ENCODE measurements around the gene RARS1.

The RARS1 gene

DNA sequence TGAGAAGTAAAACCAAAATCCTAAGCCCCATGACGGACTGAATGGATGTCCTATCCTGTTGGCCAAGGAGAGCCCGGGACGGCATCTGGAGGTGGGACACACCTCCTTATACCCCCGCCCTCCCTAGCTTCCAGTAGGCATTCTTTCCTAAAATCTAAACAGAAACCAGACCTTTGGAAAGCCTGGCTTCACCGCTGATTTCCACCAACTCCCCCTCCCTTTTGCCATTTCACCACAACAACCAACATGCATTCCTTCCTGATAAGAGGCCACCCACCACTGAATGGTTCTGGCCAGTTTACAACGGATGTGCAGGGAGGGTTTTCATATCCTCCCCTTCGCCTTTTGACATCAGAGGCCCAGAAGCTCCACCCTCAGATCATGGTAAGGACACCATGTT is 9.2 kb upstream of the RARS1 start:
- TF ChIP-seq, protein P1, sequence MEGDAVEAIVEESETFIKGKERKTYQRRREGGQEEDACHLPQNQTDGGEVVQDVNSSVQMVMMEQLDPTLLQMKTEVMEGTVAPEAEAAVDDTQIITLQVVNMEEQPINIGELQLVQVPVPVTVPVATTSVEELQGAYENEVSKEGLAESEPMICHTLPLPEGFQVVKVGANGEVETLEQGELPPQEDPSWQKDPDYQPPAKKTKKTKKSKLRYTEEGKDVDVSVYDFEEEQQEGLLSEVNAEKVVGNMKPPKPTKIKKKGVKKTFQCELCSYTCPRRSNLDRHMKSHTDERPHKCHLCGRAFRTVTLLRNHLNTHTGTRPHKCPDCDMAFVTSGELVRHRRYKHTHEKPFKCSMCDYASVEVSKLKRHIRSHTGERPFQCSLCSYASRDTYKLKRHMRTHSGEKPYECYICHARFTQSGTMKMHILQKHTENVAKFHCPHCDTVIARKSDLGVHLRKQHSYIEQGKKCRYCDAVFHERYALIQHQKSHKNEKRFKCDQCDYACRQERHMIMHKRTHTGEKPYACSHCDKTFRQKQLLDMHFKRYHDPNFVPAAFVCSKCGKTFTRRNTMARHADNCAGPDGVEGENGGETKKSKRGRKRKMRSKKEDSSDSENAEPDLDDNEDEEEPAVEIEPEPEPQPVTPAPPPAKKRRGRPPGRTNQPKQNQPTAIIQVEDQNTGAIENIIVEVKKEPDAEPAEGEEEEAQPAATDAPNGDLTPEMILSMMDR (IDR thresholded peaks at IDR 0.05; ENCODE audit: low read depth, low read length, missing control alignments): no peak
- DNase-seq (ENCODE audit: low read depth): no peak
- no peak overlapping the region for H3K4me3 ChIP-seq (ENCODE audit: low read depth, low read length)

DNA sequence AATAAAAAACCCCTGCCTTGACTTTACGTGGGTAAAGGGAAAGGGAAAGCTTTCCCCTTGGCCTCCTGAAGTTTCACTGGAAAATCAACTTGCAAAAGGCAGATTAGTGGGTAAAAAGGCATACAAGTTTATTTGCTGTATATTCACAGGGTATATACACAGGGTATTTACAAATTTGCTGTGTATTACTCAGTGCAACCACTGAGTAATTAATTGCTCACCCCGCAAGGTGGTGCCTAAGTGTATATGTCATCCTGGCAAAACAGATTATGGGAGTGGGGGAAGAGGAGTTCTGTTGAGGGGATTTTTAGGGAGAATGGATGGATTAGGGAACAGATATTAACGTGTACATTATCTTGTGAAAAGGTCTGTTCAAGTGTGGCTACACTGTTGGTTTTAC is 7.1 kb upstream of the RARS1 start:
- TF ChIP-seq, protein P1 (IDR thresholded peaks at IDR 0.05; ENCODE audit: low read depth, low read length, missing control alignments): no peak
- DNase-seq (ENCODE audit: low read depth): no peak
- H3K4me3 ChIP-seq (ENCODE audit: low read depth, low read length): no peak overlapping the region

- H3K4me3 ChIP-seq (ENCODE audit: low read depth, low read length): no peak overlapping the region
- TF ChIP-seq, protein P1 (IDR thresholded peaks at IDR 0.05; ENCODE audit: low read depth, low read length, missing control alignments): no peak
- no peak for DNase-seq (ENCODE audit: low read depth)
Measured at GRCh38 chr5:168480601-168481000, 5.7 kb upstream of the RARS1 start.

- TF ChIP-seq, protein P1 (IDR thresholded peaks at IDR 0.05; ENCODE audit: low read depth, low read length, missing control alignments): no peak
- peak; percentile 89 for DNase-seq (ENCODE audit: low read depth)
- no peak overlapping the region for H3K4me3 ChIP-seq (ENCODE audit: low read depth, low read length)
Measured at GRCh38 chr5:168481330-168481788, 4.9 kb upstream of the RARS1 start.

GRCh38 chr5:168482361-168482760 is 3.9 kb upstream of the RARS1 start:
- TF ChIP-seq, protein P1 (IDR thresholded peaks at IDR 0.05; ENCODE audit: low read depth, low read length, missing control alignments): no peak
- no peak for DNase-seq (ENCODE audit: low read depth)
- no peak overlapping the region for H3K4me3 ChIP-seq (ENCODE audit: low read depth, low read length)

DNA sequence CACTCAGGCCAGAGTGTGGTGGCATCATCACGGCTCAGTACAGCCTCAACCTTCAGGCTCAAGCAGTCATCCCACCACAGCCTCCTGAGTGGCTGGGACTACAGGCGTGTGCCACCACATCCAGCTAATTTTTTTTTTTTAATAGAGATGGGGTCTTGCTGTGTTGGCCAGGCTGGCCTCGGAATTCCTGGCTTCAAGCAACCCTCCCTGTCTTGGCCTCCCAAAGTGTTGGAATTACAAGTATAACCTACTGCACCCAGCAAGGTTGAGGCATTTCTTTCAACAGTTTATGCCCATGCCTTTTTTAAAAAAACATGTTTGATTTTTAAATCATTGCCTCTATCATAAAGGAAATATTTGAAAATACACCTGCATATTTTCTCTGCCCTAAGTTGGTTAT is 2.8 kb downstream of the RARS1 start:
- no peak for DNase-seq (ENCODE audit: low read depth)
- TF ChIP-seq, protein P1 (IDR thresholded peaks at IDR 0.05; ENCODE audit: low read depth, low read length, missing control alignments): no peak
- H3K4me3 ChIP-seq (ENCODE audit: low read depth, low read length): no peak overlapping the region

DNA sequence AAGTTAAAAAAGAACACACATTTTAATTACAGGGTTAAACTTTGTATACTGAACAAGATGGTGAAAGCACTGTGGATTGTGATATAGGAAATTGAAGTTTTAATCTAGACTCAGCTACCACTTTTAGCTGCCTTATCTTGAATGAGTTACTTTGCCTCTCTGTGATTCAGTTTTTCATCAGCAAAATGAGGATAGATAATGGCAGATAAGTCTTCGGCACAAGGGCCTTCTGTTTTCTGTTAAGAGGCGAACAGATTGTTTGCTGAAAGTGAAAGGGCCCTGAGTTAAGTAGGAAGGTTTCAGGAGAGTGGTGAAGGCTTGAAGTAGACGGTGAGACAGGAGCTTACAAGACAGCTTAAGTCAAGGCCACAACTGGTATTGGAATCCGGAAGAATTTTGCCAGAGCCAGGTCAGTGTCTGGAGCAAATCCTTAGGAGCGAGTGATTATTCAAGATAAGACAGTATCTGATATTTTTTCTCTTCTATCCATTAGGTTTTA is 7.8 kb downstream of the RARS1 start:
- H3K4me3 ChIP-seq (ENCODE audit: low read depth, low read length): no peak overlapping the region
- TF ChIP-seq, protein P1 (IDR thresholded peaks at IDR 0.05; ENCODE audit: low read depth, low read length, missing control alignments): no peak

More for the DNA sequence above, 7.8 kb downstream of the RARS1 start:
- DNase-seq (ENCODE audit: low read depth): no peak
